OCI-LY7 (cell line): ENCODE measurements around the gene ANKH. TPM values are rescaled to one million over a fixed set of nuclear protein-coding genes. Genes with fewer than 3 reads are reported as not detected.

ENCODE experiments used
- BruUV-seq: library from RNA; stranded (reverse); fragments of 400-500 nt; replicated peaks from 2 replicates; lab custom pipeline; 2021; lab: Mats Ljungman, UMichigan
- CTCF ChIA-PET: fragments of 300-600 bp; sonication (Branson Sonifier 250); formaldehyde crosslinking; loops from one replicate; lab custom pipeline; 2022; ENCODE audit warnings: antibody characterized with exemption; ENCODE audit not compliant: unreplicated experiment; lab: Charles Lee
- POLR2A ChIA-PET: fragments of 300-600 bp; sonication (Branson Sonifier 250); formaldehyde crosslinking; loops from one replicate; lab custom pipeline; 2022; ENCODE audit warnings: antibody characterized with exemption; lab: Charles Lee
- DNase-seq: peaks from one replicate; pipeline ENCODE4 v3.0.0-alpha.2; 2015; ENCODE audit warnings: low spot score
- H2AFZ ChIP-seq: fragments of 200-600 bp; sonication (generic), shearing (Covaris generic); 2 replicates; pipeline ENCODE4 v1.6.1; 2014; ENCODE audit warnings: mild to moderate bottlenecking, antibody characterized with exemption, low read length, moderate library complexity
- H3K27ac ChIP-seq: fragments of 200-600 bp; sonication (generic); 2 replicates; pipeline ENCODE4 v1.5.1; 2014; ENCODE audit warnings: mixed run types, low read depth, mild to moderate bottlenecking, moderate library complexity, low read length, inconsistent platforms; ENCODE audit not compliant: poor library complexity, severe bottlenecking
- H3K36me3 ChIP-seq: fragments of 200-600 bp; sonication (generic); 2 replicates; pipeline ENCODE4 v1.6.1; 2014; ENCODE audit warnings: mild to moderate bottlenecking, antibody characterized with exemption, low read length, moderate library complexity, mixed read lengths; ENCODE audit not compliant: insufficient read depth
- H3K4me1 ChIP-seq: fragments of 200-600 bp; sonication (generic); 2 replicates; pipeline ENCODE4 v1.5.1; 2014; ENCODE audit warnings: mild to moderate bottlenecking, low read length; ENCODE audit not compliant: insufficient read depth, poor library complexity, severe bottlenecking
- H3K4me2 ChIP-seq: fragments of 200-600 bp; sonication (generic); 2 replicates; pipeline ENCODE4 v1.6.1; 2014; ENCODE audit warnings: mild to moderate bottlenecking, low read length
- H3K4me3 ChIP-seq: fragments of 200-600 bp; sonication (generic); 2 replicates; pipeline ENCODE4 v1.5.1; 2014; ENCODE audit warnings: mild to moderate bottlenecking, low read depth, low read length; ENCODE audit not compliant: poor library complexity, severe bottlenecking
- H3K79me2 ChIP-seq: fragments of 200-600 bp; sonication (generic); 2 replicates; pipeline ENCODE4 v1.6.1; 2016; ENCODE audit warnings: low read depth, mild to moderate bottlenecking, low read length, moderate library complexity, mixed read lengths; ENCODE audit not compliant: insufficient read depth
- H3K9me2 ChIP-seq: fragments of 200-600 bp; sonication (generic); 2 replicates; pipeline ENCODE4 v1.6.1; 2016; ENCODE audit warnings: mild to moderate bottlenecking, low read length, mixed read lengths; ENCODE audit not compliant: insufficient read depth
- H3K9me3 ChIP-seq: fragments of 200-600 bp; sonication (generic); 2 replicates; pipeline ENCODE4 v1.6.1; 2014; ENCODE audit warnings: mild to moderate bottlenecking, mixed run types, low read length, mixed read lengths
- H4K20me1 ChIP-seq: fragments of 200-600 bp; sonication (generic); 2 replicates; pipeline ENCODE4 v1.6.1; 2014; ENCODE audit warnings: mild to moderate bottlenecking, antibody characterized with exemption, low read length, moderate library complexity, mixed read lengths; ENCODE audit not compliant: insufficient read depth
- CTCF ChIP-seq: fragments of 200-600 bp; sonication (generic); conservative IDR thresholded peaks from 2 replicates; pipeline ENCODE4 v1.5.1; 2014; ENCODE audit warnings: mild to moderate bottlenecking, antibody characterized with exemption, low read length, moderate library complexity, mixed read lengths
- EZH2phosphoT487 ChIP-seq: fragments of 200-600 bp; sonication (generic); IDR thresholded peaks from 2 replicates; pipeline ENCODE4 v1.6.1; 2018; ENCODE audit warnings: low read depth, borderline replicate concordance, mild to moderate bottlenecking, mixed run types, antibody characterized with exemption, low read length, moderate library complexity, mixed read lengths
- intact Hi-C: fragments of 100-400 bp; cut with micrococcal nuclease; formaldehyde crosslinking; loops from one replicate; pipeline ENCODE4 v1.10.0; 2022; ENCODE audit not compliant: unreplicated experiment
- total RNA-seq, 2 experiments: library from RNA; depleted of rRNA in 1 of 2; stranded (reverse); fragments of >200 nt in 1 of 2; shearing (Covaris generic) in 1 of 2; gene quantifications; 2 replicates each; pipeline ENCODE4 v1.2.3, GENCODE V29; 2014 to 2022

The ANKH gene
- total RNA-seq, 2 experiments from 2014 or later = 23.1 to 80.4 TPM

GRCh38 chr5:14809369-14810155 is 62.0 kb downstream of the ANKH start:
- Histone ChIP-seq H3K27ac (peak overlapping the region; percentile 67), H3K79me2 (no peaks in the 10 kb centered on the region; the same call in 1 of the 2 replicates), H2AFZ (peak overlapping the region; percentile 47; the same call in 1 of the 2 replicates), H4K20me1 (no peaks in the 10 kb centered on the region; the same call in 1 of the 2 replicates), H3K4me3 (peak overlapping the region; percentile 51), H3K9me3 (no peaks in the 10 kb centered on the region), H3K9me2 (no peaks in the 10 kb centered on the region), H3K4me2 (peak overlapping the region; percentile 70), H3K36me3 (peaks cover 2% of the 10 kb centered on the region; the same call in 1 of the 2 replicates), H3K4me1 (peaks cover 40% of the 10 kb centered on the region)
- DNase-seq = peak; percentile 87
- BruUV-seq = no TSS peak
- ChIA-PET CTCF (no interaction called here), POLR2A (interaction anchor here (0.6 to 1.3 kb wide), 6 partner anchors 8 to 68 kb away, joined by 3 to 4 read pairs (median 4); no protein-coding TSS in a partner anchor)
- TF ChIP-seq EZH2phosphoT487 (no peak), CTCF (no peak)
- intact Hi-C loops = loop anchor here (1.0 to 2.0 kb wide), 2 partner anchors 47 to 61 kb away; partner anchors contain the start of gene ANKH

- CTCF ChIA-PET = no interaction called here
- Histone ChIP-seq H3K9me3 (no peaks in the 10 kb centered on the region), H3K79me2 (no peaks in the 10 kb centered on the region; the same call in 1 of the 2 replicates), H3K4me2 (no peak overlapping the region), H3K4me1 (peaks cover 33% of the 10 kb centered on the region), H3K27ac (no peak overlapping the region), H3K9me2 (no peaks in the 10 kb centered on the region), H2AFZ (no peak overlapping the region), H3K4me3 (no peak overlapping the region), H3K36me3 (peaks cover 8% of the 10 kb centered on the region; the same call in 1 of the 2 replicates), H4K20me1 (no peaks in the 10 kb centered on the region; the same call in 1 of the 2 replicates)
- POLR2A ChIA-PET = interaction anchor here (0.7 to 1.5 kb wide), 4 partner anchors 9 to 360 kb away, joined by 5 to 7 read pairs (median 6); no protein-coding TSS in a partner anchor
- TF ChIP-seq EZH2phosphoT487 = no peak
- TF ChIP-seq CTCF = no peak
- no TSS peak for BruUV-seq
- DNase-seq = no peak
- intact Hi-C loops = no loop called here
These were observed 64.1 kb downstream of the ANKH start for GRCh38 chr5:14807471-14807870.
